Vagina (tissue), 2 donors: ENCODE measurements around the gene SOX15. TPM values are rescaled to one million over a fixed set of nuclear protein-coding genes. Genes with fewer than 3 reads are reported as not detected.
A peak's percentile ranks its signal among the peaks of the same experiment; 100 is the strongest.

Experiments
- DNase-seq, 2 donors: peaks; one replicate each; pipeline ENCODE4 v3.0.0-alpha.2; 2017; ENCODE audit errors: extremely low spot score in 2 of 2
- H3K27ac ChIP-seq: fragments of 200-600 bp; sonication (generic); one replicate; pipeline ENCODE4 v1.5.1; 2019
- H3K27me3 ChIP-seq: fragments of 200-600 bp; sonication (generic); one replicate; pipeline ENCODE4 v1.5.1; 2019
- H3K36me3 ChIP-seq, 2 donors: fragments of 200-600 bp; sonication (generic); one replicate each; pipeline ENCODE4 v1.5.1; 2017 to 2019
- H3K4me1 ChIP-seq: fragments of 200-600 bp; sonication (generic); one replicate; pipeline ENCODE4 v1.5.1; 2019
- H3K4me3 ChIP-seq, 2 donors: fragments of 200-600 bp; sonication (generic); 1 replicate in 1 of 2; 2 replicates in 1 of 2; pipeline ENCODE4 v1.5.1; 2016 to 2019
- H3K9me3 ChIP-seq: fragments of 200-600 bp; sonication (generic); one replicate; pipeline ENCODE4 v1.5.1; 2019
- CTCF ChIP-seq, 3 experiments: fragments of 450-650 bp in 2 of 3; fragments of 200-600 bp in 1 of 3; sonication (generic) in 1 of 3; IDR thresholded peaks; one replicate each; pipeline ENCODE4 v1.5.1; 2017 to 2019; ENCODE audit warnings: antibody characterized with exemption in 3 of 3, mild to moderate bottlenecking in 2 of 3, moderate library complexity in 2 of 3
- POLR2A ChIP-seq, 2 donors: fragments of 450-650 bp; IDR thresholded peaks; one replicate each; pipeline ENCODE4 v1.6.1; 2017; ENCODE audit warnings: antibody characterized with exemption in 2 of 2, mild to moderate bottlenecking in 2 of 2, moderate library complexity in 2 of 2
- POLR2AphosphoS5 ChIP-seq, 2 donors: sonication (generic); formaldehyde crosslinking; IDR thresholded peaks; one replicate each; pipeline ENCODE4 v1.9.0; 2017; ENCODE audit warnings: antibody characterized with exemption in 2 of 2, mild to moderate bottlenecking in 2 of 2, low read depth in 1 of 2; ENCODE audit not compliant: insufficient read depth in 1 of 2
- intact Hi-C: fragments of 100-400 bp; cut with DNase I; formaldehyde crosslinking; loops from one replicate; pipeline ENCODE4 v1.15.1; 2023
- total RNA-seq: library from RNA; depleted of rRNA; stranded (reverse); fragments of >200 nt; gene quantifications from one replicate; pipeline ENCODE4 v1.2.3, GENCODE V29; 2016

SOX15 gene
- total RNA-seq, 1 donor from 2014 or later = 44.4 TPM

GRCh38 chr17:7577327-7578199 lies 12.3 kb downstream of the SOX15 start:
- no peaks in the 10 kb centered on the region for H3K9me3 ChIP-seq
- no peak overlapping the region for H3K4me3 ChIP-seq
- peaks cover 68% of the 10 kb centered on the region for H3K4me1 ChIP-seq
- peak in 1 of 2 donors; percentile 85 for DNase-seq
- TF ChIP-seq POLR2AphosphoS5 (IDR thresholded peaks at IDR 0.05; ENCODE audit: insufficient read depth in 1 of 2, low read depth in 1 of 2) (no peak), CTCF (IDR thresholded peaks at IDR 0.05) (no peak), POLR2A (IDR thresholded peaks at IDR 0.05) (no peak)
- intact Hi-C loops = loop anchor here (5.0 kb wide), 1 partner anchor 265 kb away; no protein-coding TSS in a partner anchor
- no peaks in the 10 kb centered on the region for H3K27me3 ChIP-seq
- H3K36me3 ChIP-seq = peaks cover 6 to 52% of the 10 kb centered on the region in 2 donors
- peak overlapping the region; percentile 97 for H3K27ac ChIP-seq

GRCh38 chr17:7576432-7576937 lies 13.4 kb downstream of the SOX15 start:
- DNase-seq = peak in 1 of 2 donors; percentile 81
- Histone ChIP-seq H3K27ac (no peak overlapping the region), H3K4me1 (peaks cover 62% of the 10 kb centered on the region), H3K9me3 (no peaks in the 10 kb centered on the region), H3K27me3 (no peaks in the 10 kb centered on the region), H3K36me3 (peaks cover 6 to 52% of the 10 kb centered on the region in 2 donors), H3K4me3 (no peak overlapping the region)
- intact Hi-C loops = loop anchor here (5.0 kb wide), 1 partner anchor 266 kb away; no protein-coding TSS in a partner anchor
- no peak for TF ChIP-seq POLR2AphosphoS5 (IDR thresholded peaks at IDR 0.05; ENCODE audit: insufficient read depth in 1 of 2, low read depth in 1 of 2)
- TF ChIP-seq CTCF (IDR thresholded peaks at IDR 0.05) = no peak
- no peak for TF ChIP-seq POLR2A (IDR thresholded peaks at IDR 0.05)

- no peak overlapping the region for H3K4me3 ChIP-seq
- no peak overlapping the region for H3K27ac ChIP-seq
- no peak for TF ChIP-seq CTCF (IDR thresholded peaks at IDR 0.05)
- no peak for TF ChIP-seq POLR2A (IDR thresholded peaks at IDR 0.05)
- no peak for TF ChIP-seq POLR2AphosphoS5 (IDR thresholded peaks at IDR 0.05; ENCODE audit: insufficient read depth in 1 of 2, low read depth in 1 of 2)
- no peaks in the 10 kb centered on the region for H3K27me3 ChIP-seq
- H3K4me1 ChIP-seq = peaks cover 57% of the 10 kb centered on the region
- H3K9me3 ChIP-seq = no peaks in the 10 kb centered on the region
- no peak for DNase-seq
- peaks cover 6 to 54% of the 10 kb centered on the region in 2 donors for H3K36me3 ChIP-seq
- intact Hi-C loops = loop anchor here (5.0 kb wide), 1 partner anchor 266 kb away; no protein-coding TSS in a partner anchor
Measured at GRCh38 chr17:7575959-7576358, 13.9 kb downstream of the SOX15 start.

- Histone ChIP-seq H3K27ac (no peak overlapping the region), H3K9me3 (no peaks in the 10 kb centered on the region), H3K4me3 (no peak overlapping the region), H3K4me1 (peaks cover 52% of the 10 kb centered on the region), H3K36me3 (peaks cover 6 to 59% of the 10 kb centered on the region in 2 donors), H3K27me3 (no peaks in the 10 kb centered on the region)
- intact Hi-C loops = loop anchor here (5.0 kb wide), 1 partner anchor 267 kb away; no protein-coding TSS in a partner anchor
- no peak for TF ChIP-seq CTCF (IDR thresholded peaks at IDR 0.05)
- no peak for TF ChIP-seq POLR2AphosphoS5 (IDR thresholded peaks at IDR 0.05; ENCODE audit: insufficient read depth in 1 of 2, low read depth in 1 of 2)
- TF ChIP-seq POLR2A (IDR thresholded peaks at IDR 0.05) = no peak
- DNase-seq = peak in 1 of 2 donors; percentile 64
Measured at GRCh38 chr17:7575481-7575883, 14.4 kb downstream of the SOX15 start.
